ENCODE results near the gene ATP1A1.
A peak's percentile ranks its signal among the peaks of the same experiment; 100 is the strongest.

The ATP1A1 gene

DNA sequence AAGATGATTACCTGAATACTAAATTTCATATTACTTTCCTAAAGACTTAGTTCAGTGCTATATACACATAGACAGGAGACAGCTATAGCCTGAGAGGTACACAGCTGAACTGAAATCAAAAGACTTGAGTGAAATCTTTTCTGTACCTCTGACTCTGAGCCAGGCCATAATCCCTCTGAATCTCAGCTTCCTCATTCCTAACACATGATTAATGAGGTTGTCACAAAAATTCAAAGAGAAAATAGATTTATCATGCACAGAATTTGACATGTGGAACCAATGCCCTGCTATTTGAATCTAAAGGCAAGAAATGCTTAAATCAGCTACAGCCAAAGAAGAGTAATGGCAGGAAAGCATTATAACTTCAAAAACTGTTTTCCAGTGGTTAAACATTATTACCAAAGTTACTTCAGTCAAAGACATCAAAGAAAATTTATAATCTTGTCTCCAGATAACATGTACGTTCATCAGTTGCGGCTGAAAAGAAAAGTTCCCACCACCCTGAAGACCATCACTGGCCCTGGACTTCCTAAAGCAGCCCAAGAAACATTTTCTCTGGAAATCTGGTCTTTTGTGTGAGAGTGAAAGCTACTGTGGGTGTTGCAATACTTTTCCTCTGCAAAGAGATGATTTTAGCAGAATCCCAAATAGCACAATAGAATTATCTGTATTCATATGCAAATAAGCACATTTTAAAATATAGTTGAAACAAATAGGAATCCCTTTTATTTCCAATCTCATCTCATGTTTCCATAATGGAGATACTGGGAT, 13.8 kb upstream of the ATP1A1 start:
- DNase-seq, result no peak
- Histone ChIP-seq H2AK5ac (ENCODE audit: low read length, severe bottlenecking) (no peak overlapping the region), H3K4me1 (ENCODE audit: control insufficient read depth, insufficient read depth, low read depth, low read length) (no peaks in the 10 kb centered on the region), H3K36me3 (ENCODE audit: control insufficient read depth in 1 of 2, insufficient read depth in 2 of 2, low read depth in 1 of 2, low read length in 2 of 2) (no peaks in the 10 kb centered on the region), H3K9ac (ENCODE audit: low read length) (peak overlapping the region; percentile 38), H4K91ac (ENCODE audit: low read length) (no peak overlapping the region), H2BK5ac (ENCODE audit: low read depth, low read length, poor library complexity, severe bottlenecking) (no peak overlapping the region), H4K8ac (ENCODE audit: low read length) (no peak overlapping the region), H3K79me1 (replicated peaks; ENCODE audit: low read length, poor library complexity, severe bottlenecking) (no peaks in the 10 kb centered on the region), H3K27me3 (ENCODE audit: control insufficient read depth in 1 of 2, insufficient read depth in 1 of 2, low read length in 2 of 2) (peaks cover 0 to under 1% of the 10 kb centered on the region in 2 experiments), H3K18ac (ENCODE audit: low read depth in 1 of 2, low read length in 2 of 2) (no peak overlapping the region), H2BK15ac (ENCODE audit: low read depth, poor library complexity, severe bottlenecking) (no peak overlapping the region), H2AFZ (ENCODE audit: low read depth, low read length) (no peak overlapping the region), H3K27ac (ENCODE audit: low read length, poor library complexity, severe bottlenecking) (no peak overlapping the region), H3K4ac (ENCODE audit: low read depth in 1 of 2, low read length in 2 of 2) (no peak overlapping the region), H2BK12ac (ENCODE audit: low read length in 2 of 2) (no peak overlapping the region), H3K9me3 (ENCODE audit: control insufficient read depth, low read length) (no peaks in the 10 kb centered on the region), H3K23ac (ENCODE audit: low read length in 2 of 2) (no peak overlapping the region), H2BK120ac (ENCODE audit: low read depth, low read length) (no peak overlapping the region), H3K4me2 (ENCODE audit: low read length, poor library complexity, severe bottlenecking) (no peak overlapping the region), H3K14ac (ENCODE audit: low read length in 2 of 2) (no peak overlapping the region), H3K4me3 (ENCODE audit: insufficient read depth in 1 of 2, low read depth in 1 of 2, low read length in 2 of 2) (no peak overlapping the region)
- 84% methylated on average over 2 of the region's 2 CpGs for WGBS

GRCh38 chr1:116359871-116360270, 13.2 kb upstream of the ATP1A1 start:
- H3K4me3 ChIP-seq (ENCODE audit: insufficient read depth in 1 of 2, low read depth in 1 of 2, low read length in 2 of 2), result no peak overlapping the region
- H3K36me3 ChIP-seq (ENCODE audit: control insufficient read depth in 1 of 2, insufficient read depth in 2 of 2, low read depth in 1 of 2, low read length in 2 of 2), result no peaks in the 10 kb centered on the region
- no peak overlapping the region for H2AFZ ChIP-seq (ENCODE audit: low read depth, low read length)
- no peak overlapping the region for H3K27ac ChIP-seq (ENCODE audit: low read length, poor library complexity, severe bottlenecking)
- H2BK12ac ChIP-seq (ENCODE audit: low read length in 2 of 2), result no peak overlapping the region
- no peak overlapping the region for H2BK120ac ChIP-seq (ENCODE audit: low read depth, low read length)
- no peak overlapping the region for H2BK5ac ChIP-seq (ENCODE audit: low read depth, low read length, poor library complexity, severe bottlenecking)
- no peak for DNase-seq
- no peaks in the 10 kb centered on the region for H3K4me1 ChIP-seq (ENCODE audit: control insufficient read depth, insufficient read depth, low read depth, low read length)
- no peak overlapping the region for H3K14ac ChIP-seq (ENCODE audit: low read length in 2 of 2)
- no peaks in the 10 kb centered on the region for H3K79me1 ChIP-seq (replicated peaks; ENCODE audit: low read length, poor library complexity, severe bottlenecking)
- no peak overlapping the region for H2BK15ac ChIP-seq (ENCODE audit: low read depth, poor library complexity, severe bottlenecking)
- H3K9me3 ChIP-seq (ENCODE audit: control insufficient read depth, low read length), result no peaks in the 10 kb centered on the region
- H3K23ac ChIP-seq (ENCODE audit: low read length in 2 of 2), result no peak overlapping the region
- H4K8ac ChIP-seq (ENCODE audit: low read length), result no peak overlapping the region
- H3K9ac ChIP-seq (ENCODE audit: low read length), result no peak overlapping the region
- H3K4me2 ChIP-seq (ENCODE audit: low read length, poor library complexity, severe bottlenecking), result no peak overlapping the region
- 100% methylated on average over 1 of the region's 1 CpG for WGBS
- peaks cover under 1 to 6% of the 10 kb centered on the region in 2 experiments for H3K27me3 ChIP-seq (ENCODE audit: control insufficient read depth in 1 of 2, insufficient read depth in 1 of 2, low read length in 2 of 2)
- H2AK5ac ChIP-seq (ENCODE audit: low read length, severe bottlenecking), result no peak overlapping the region
- no peak overlapping the region for H3K4ac ChIP-seq (ENCODE audit: low read depth in 1 of 2, low read length in 2 of 2)
- no peak overlapping the region for H4K91ac ChIP-seq (ENCODE audit: low read length)
- H3K18ac ChIP-seq (ENCODE audit: low read depth in 1 of 2, low read length in 2 of 2), result no peak overlapping the region

DNA sequence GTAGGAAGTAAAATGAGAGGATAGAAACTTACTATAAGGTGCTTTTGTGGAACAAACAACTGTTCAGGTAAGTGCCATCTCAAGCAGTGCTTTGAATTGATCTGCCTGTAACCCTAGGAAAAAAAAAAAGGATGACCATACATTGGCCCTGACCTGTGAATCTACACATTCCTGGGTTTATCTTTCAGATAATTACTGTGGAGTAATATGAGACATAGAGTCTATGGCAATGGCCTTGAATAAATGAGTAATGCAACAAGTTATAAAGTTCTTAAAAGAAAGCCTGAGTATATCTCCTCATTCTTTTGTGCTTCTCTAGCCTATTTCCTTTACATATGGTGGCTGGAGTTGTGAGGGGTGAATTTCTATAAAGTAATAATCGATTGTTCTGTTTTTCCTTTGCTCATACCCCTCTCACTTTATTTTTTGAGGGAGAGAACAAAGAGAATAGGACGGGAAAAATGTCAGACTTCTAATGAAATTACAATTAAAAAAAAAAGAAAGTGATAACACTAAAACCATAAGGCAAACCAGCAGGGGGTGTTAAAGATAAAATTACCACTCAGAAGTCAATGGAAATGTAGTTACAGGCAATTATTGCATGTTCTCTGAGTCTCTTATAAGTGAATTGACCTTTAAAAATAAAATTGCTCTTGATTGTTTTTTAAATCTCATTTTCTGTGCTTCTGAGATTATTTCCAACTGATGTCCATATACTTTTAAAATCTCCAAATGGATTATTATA, 12.4 kb upstream of the ATP1A1 start:
- H2BK120ac ChIP-seq (ENCODE audit: low read depth, low read length), result no peak overlapping the region
- no peak overlapping the region for H3K27ac ChIP-seq (ENCODE audit: low read length, poor library complexity, severe bottlenecking)
- no peaks in the 10 kb centered on the region for H3K36me3 ChIP-seq (ENCODE audit: control insufficient read depth in 1 of 2, insufficient read depth in 2 of 2, low read depth in 1 of 2, low read length in 2 of 2)
- H3K79me1 ChIP-seq (replicated peaks; ENCODE audit: low read length, poor library complexity, severe bottlenecking), result no peaks in the 10 kb centered on the region
- peak; percentile 27 for DNase-seq
- H3K14ac ChIP-seq (ENCODE audit: low read length in 2 of 2), result no peak overlapping the region
- no peak overlapping the region for H3K9ac ChIP-seq (ENCODE audit: low read length)
- H2AK5ac ChIP-seq (ENCODE audit: low read length, severe bottlenecking), result no peak overlapping the region
- H2BK5ac ChIP-seq (ENCODE audit: low read depth, low read length, poor library complexity, severe bottlenecking), result no peak overlapping the region
- no peak overlapping the region for H3K18ac ChIP-seq (ENCODE audit: low read depth in 1 of 2, low read length in 2 of 2)
- no peak overlapping the region for H2BK12ac ChIP-seq (ENCODE audit: low read length in 2 of 2)
- H3K4ac ChIP-seq (ENCODE audit: low read depth in 1 of 2, low read length in 2 of 2), result no peak overlapping the region
- H4K8ac ChIP-seq (ENCODE audit: low read length), result no peak overlapping the region
- WGBS, result no CpG with 5 or more reads among the region's 2 CpGs
- no peak overlapping the region for H3K23ac ChIP-seq (ENCODE audit: low read length in 2 of 2)
- H2AFZ ChIP-seq (ENCODE audit: low read depth, low read length), result no peak overlapping the region
- no peak overlapping the region for H3K4me3 ChIP-seq (ENCODE audit: insufficient read depth in 1 of 2, low read depth in 1 of 2, low read length in 2 of 2)
- no peak overlapping the region for H4K91ac ChIP-seq (ENCODE audit: low read length)
- H3K4me1 ChIP-seq (ENCODE audit: control insufficient read depth, insufficient read depth, low read depth, low read length), result no peaks in the 10 kb centered on the region
- H2BK15ac ChIP-seq (ENCODE audit: low read depth, poor library complexity, severe bottlenecking), result no peak overlapping the region
- no peak overlapping the region for H3K4me2 ChIP-seq (ENCODE audit: low read length, poor library complexity, severe bottlenecking)
- H3K27me3 ChIP-seq (ENCODE audit: control insufficient read depth in 1 of 2, insufficient read depth in 1 of 2, low read length in 2 of 2), result peaks cover 3 to 9% of the 10 kb centered on the region in 2 experiments
- no peaks in the 10 kb centered on the region for H3K9me3 ChIP-seq (ENCODE audit: control insufficient read depth, low read length)

- no peak overlapping the region for H3K4me2 ChIP-seq (ENCODE audit: low read length, poor library complexity, severe bottlenecking)
- H3K79me1 ChIP-seq (replicated peaks; ENCODE audit: low read length, poor library complexity, severe bottlenecking), result no peaks in the 10 kb centered on the region
- no peak overlapping the region for H3K9ac ChIP-seq (ENCODE audit: low read length)
- H3K14ac ChIP-seq (ENCODE audit: low read length in 2 of 2), result no peak overlapping the region
- H2BK15ac ChIP-seq (ENCODE audit: low read depth, poor library complexity, severe bottlenecking), result no peak overlapping the region
- no peak overlapping the region for H2BK12ac ChIP-seq (ENCODE audit: low read length in 2 of 2)
- no peak overlapping the region for H3K4ac ChIP-seq (ENCODE audit: low read depth in 1 of 2, low read length in 2 of 2)
- no peak overlapping the region for H2AK5ac ChIP-seq (ENCODE audit: low read length, severe bottlenecking)
- no peak for DNase-seq
- H2BK5ac ChIP-seq (ENCODE audit: low read depth, low read length, poor library complexity, severe bottlenecking), result no peak overlapping the region
- 73% methylated on average over 1 of the region's 3 CpGs for WGBS
- H3K23ac ChIP-seq (ENCODE audit: low read length in 2 of 2), result no peak overlapping the region
- no peaks in the 10 kb centered on the region for H3K4me1 ChIP-seq (ENCODE audit: control insufficient read depth, insufficient read depth, low read depth, low read length)
- H4K8ac ChIP-seq (ENCODE audit: low read length), result no peak overlapping the region
- H2AFZ ChIP-seq (ENCODE audit: low read depth, low read length), result no peak overlapping the region
- no peak overlapping the region for H4K91ac ChIP-seq (ENCODE audit: low read length)
- H3K9me3 ChIP-seq (ENCODE audit: control insufficient read depth, low read length), result no peaks in the 10 kb centered on the region
- no peak overlapping the region for H3K18ac ChIP-seq (ENCODE audit: low read depth in 1 of 2, low read length in 2 of 2)
- no peak overlapping the region for H2BK120ac ChIP-seq (ENCODE audit: low read depth, low read length)
- no peak overlapping the region for H3K27ac ChIP-seq (ENCODE audit: low read length, poor library complexity, severe bottlenecking)
- peaks cover 6 to 9% of the 10 kb centered on the region in 2 experiments for H3K27me3 ChIP-seq (ENCODE audit: control insufficient read depth in 1 of 2, insufficient read depth in 1 of 2, low read length in 2 of 2)
- no peaks in the 10 kb centered on the region for H3K36me3 ChIP-seq (ENCODE audit: control insufficient read depth in 1 of 2, insufficient read depth in 2 of 2, low read depth in 1 of 2, low read length in 2 of 2)
- no peak overlapping the region for H3K4me3 ChIP-seq (ENCODE audit: insufficient read depth in 1 of 2, low read depth in 1 of 2, low read length in 2 of 2)
These were observed 11.4 kb upstream of the ATP1A1 start for GRCh38 chr1:116361648-116362047.

Data from mesenchymal stem cell (in vitro differentiated cells and primary cell).